ENCODE results near the gene SERPINA3.

DNA sequence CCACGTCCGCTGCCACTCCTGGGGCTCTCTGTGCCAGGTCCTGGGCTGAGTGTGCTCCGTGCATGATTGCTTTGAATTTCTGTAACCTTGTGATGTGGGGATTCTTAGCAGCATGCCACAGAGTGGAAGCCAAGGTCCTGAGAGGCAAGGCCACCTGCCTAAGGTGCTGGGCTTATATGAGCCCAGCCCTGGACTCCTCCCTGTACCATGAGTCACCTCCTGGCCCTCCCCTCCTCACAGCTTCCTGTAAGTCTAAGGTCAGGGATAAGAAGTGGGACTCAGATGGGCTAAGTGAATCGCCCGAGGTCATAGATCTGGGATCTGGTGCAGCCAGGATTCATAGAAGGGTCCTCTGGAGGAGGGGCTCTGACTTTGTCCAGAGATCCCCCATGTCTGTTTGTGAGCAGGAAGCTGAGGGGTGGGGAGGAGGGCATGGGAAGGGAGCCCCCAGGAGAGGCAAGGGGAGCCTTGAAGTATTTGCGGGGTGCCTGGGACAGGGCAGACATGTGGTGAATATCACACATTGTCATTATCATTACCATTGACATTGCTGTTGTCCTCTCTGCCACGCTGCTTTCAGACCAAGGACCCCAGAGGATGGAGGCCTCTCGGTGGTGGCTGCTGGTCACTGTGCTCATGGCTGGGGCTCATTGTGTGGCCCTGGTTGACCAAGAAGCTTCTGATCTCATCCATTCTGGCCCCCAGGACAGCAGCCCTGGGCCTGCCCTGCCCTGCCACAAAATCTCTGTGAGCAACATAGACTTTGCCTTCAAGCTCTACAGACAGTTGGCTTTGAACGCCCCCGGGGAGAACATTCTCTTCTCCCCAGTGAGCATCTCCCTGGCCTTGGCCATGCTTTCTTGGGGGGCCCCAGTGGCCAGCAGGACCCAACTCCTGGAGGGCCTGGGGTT is 28.8 kb downstream of the SERPINA3 start:
- TF ChIP-seq, protein P1, sequence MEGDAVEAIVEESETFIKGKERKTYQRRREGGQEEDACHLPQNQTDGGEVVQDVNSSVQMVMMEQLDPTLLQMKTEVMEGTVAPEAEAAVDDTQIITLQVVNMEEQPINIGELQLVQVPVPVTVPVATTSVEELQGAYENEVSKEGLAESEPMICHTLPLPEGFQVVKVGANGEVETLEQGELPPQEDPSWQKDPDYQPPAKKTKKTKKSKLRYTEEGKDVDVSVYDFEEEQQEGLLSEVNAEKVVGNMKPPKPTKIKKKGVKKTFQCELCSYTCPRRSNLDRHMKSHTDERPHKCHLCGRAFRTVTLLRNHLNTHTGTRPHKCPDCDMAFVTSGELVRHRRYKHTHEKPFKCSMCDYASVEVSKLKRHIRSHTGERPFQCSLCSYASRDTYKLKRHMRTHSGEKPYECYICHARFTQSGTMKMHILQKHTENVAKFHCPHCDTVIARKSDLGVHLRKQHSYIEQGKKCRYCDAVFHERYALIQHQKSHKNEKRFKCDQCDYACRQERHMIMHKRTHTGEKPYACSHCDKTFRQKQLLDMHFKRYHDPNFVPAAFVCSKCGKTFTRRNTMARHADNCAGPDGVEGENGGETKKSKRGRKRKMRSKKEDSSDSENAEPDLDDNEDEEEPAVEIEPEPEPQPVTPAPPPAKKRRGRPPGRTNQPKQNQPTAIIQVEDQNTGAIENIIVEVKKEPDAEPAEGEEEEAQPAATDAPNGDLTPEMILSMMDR (IDR thresholded peaks at IDR 0.05) = no peak
- no peak for TF ChIP-seq POLR2A (IDR thresholded peaks at IDR 0.05)
